HG03469 (cell line): ENCODE data around the gene WASL.
"Not testable (repeated sequence)": the region's sequence is repeated elsewhere in the genome, so short reads cannot be mapped to it uniquely, and the experiment has no call there.

Experiments
- ATAC-seq: cut with Tn5 transposase; IDR thresholded peaks from one replicate; pipeline ENCODE4 v1.9.1; 2021; ENCODE audit warnings: mild to moderate bottlenecking, moderate library complexity, moderate number of reproducible peaks; ENCODE audit not compliant: unreplicated experiment

The WASL gene

DNA sequence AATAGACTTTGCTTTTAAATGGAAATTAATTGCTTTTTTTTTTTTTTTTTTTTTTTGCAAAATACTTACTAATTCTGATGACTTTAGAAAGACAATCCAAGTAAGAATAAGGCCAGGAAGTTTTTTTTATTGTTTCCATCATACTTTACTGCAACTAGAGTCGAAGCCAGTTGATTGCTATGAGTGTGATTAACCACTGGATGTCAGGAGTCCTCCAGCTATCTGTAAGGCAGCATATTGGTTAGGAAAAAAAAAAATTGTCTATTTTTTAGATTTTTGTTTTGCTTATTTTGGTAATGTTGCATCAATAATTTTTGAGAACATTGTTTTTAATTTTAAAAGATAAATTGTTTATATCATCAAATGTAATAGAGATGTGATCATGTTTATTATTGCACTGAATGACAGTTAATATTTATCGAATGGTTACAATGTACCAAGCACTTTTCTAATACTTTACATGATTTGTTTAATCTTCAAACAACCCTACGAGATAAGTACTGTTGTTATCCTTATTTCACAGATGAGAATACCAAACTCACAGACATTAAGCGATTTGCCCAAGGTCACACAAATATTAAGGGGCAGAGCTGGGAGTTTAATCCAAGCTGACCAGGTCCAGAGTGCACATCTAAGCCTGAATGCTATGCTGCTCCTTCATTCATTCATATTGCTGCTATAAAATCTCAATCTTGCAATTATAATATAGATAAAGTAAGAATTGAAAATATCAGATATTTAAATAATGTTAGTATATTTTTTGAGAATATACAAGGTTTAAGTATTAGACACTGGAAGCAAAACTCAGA is 113.0 kb downstream of the WASL start:
- ATAC-seq: no peak

- not testable (repeated sequence) for ATAC-seq
These were observed 114.7 kb downstream of the WASL start for GRCh38 chr7:123634011-123634573.

DNA sequence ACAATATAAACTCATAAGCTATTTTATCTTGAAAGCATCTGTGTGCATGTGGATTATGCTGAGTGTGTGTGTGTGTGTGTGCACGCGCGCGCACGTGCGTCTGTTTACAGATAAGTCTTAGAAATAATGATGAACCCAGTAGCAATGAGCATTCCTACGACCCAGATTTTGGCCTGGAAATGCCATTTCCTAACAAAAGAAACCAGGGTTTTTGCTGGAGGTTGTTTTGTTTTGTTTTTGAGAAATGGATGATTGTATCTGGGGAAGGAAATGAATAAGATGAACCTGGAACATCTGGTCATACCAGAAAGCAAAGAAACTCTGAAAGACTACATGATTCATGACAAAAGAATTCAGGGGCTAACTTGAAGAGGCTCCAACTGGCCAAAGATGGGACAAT is 115.2 kb downstream of the WASL start:
- ATAC-seq: no peak

DNA sequence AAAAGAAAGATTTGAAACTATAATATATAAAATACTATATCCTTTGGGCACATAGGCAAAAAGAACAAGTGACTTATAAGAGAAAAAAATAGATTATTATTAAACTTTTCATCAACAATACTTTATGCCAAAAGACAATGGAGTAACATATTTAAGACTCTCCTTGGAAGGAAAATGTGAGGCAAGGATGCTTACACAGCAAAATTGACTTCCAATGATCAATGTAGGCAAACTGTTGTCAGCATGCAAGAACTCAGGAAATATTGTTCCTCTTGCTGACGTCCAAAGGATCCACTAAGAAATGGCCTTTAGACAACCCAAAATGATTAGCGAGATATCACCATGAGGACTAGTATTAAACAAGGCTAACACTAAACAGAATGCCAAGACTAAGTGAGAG is 116.0 kb downstream of the WASL start:
- ATAC-seq: no peak
